ENCODE data around the gene WNT6.

DNA sequence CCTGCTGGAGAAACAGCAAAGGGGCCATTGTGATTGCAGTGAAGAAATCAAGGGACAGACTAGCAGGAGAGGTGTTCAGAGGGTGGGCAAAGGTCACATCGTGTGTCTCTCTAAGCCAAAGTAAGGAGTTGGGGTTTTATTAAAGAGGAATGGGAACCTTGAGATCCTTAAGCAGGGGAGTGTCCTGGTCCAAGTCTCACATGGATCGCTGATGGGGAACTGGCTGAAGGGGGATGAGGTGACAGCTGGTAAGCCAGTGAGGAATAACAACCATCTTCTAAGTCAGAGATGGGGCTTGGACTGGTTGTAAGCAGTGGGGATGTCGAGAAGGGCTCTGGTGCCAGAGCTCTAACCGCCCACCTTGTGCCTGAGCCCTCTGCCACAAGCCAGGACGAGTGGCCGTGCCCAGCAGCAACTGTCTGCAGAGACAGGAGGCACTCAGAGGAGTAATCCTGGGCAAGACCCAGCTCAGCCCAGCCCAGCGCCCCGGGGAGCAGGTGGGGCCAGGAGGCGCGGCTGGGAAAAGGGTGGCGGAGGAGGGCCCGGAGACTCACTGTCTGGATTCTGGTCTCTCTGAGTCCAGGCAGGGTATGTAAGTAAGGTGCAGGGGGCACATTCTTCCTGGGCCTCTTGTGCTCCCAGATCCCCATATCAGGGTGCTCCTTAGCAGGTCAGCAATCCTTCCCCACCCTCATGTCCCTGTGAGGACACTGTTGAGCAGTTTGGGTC is 34.7 kb downstream of the WNT6 start:
- TF ChIP-seq, protein P1, sequence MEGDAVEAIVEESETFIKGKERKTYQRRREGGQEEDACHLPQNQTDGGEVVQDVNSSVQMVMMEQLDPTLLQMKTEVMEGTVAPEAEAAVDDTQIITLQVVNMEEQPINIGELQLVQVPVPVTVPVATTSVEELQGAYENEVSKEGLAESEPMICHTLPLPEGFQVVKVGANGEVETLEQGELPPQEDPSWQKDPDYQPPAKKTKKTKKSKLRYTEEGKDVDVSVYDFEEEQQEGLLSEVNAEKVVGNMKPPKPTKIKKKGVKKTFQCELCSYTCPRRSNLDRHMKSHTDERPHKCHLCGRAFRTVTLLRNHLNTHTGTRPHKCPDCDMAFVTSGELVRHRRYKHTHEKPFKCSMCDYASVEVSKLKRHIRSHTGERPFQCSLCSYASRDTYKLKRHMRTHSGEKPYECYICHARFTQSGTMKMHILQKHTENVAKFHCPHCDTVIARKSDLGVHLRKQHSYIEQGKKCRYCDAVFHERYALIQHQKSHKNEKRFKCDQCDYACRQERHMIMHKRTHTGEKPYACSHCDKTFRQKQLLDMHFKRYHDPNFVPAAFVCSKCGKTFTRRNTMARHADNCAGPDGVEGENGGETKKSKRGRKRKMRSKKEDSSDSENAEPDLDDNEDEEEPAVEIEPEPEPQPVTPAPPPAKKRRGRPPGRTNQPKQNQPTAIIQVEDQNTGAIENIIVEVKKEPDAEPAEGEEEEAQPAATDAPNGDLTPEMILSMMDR (conservative IDR thresholded peaks at IDR 0.05; ENCODE audit: low read length) = no peak
- no peak for TF ChIP-seq EZH2phosphoT487 (IDR thresholded peaks at IDR 0.05; ENCODE audit: borderline replicate concordance)

All from Loucy (cell line).